ENCODE results near the gene CCDC51.
"Not testable (repeated sequence)": the region's sequence is repeated elsewhere in the genome, so short reads cannot be mapped to it uniquely, and the experiment has no call there.

Gene CCDC51

GRCh38 chr3:48405971-48406370 is 33.9 kb downstream of the CCDC51 start:
- no peak for DNase-seq (ENCODE audit: low read depth)

DNA sequence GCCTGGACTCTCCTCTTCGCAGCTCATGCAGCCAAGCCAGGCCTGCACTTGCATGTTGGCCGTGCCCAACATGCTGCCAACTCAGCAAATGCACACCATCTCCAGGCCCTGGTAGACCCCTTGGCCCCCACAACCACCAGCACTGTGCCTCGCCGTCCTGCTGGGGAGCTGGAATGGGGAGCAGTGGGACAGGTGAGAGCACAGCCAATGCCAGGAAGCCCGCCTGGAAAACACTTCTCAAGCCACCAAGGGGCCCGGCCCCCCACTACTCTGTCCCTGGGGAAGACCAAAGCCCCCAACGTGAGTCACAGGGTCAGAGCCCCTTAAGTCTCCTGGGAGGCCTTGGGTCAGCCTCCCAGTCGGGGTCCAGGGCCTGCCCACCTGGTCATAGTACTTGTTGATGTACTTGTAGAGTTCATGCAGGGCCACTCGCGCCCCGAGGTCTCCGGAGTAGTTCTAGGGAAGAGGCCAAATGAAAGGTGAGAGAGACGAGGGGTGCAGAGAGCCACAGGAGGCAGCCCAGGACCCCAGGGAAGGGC is 34.5 kb downstream of the CCDC51 start:
- DNase-seq (ENCODE audit: low read depth), result no peak

DNA sequence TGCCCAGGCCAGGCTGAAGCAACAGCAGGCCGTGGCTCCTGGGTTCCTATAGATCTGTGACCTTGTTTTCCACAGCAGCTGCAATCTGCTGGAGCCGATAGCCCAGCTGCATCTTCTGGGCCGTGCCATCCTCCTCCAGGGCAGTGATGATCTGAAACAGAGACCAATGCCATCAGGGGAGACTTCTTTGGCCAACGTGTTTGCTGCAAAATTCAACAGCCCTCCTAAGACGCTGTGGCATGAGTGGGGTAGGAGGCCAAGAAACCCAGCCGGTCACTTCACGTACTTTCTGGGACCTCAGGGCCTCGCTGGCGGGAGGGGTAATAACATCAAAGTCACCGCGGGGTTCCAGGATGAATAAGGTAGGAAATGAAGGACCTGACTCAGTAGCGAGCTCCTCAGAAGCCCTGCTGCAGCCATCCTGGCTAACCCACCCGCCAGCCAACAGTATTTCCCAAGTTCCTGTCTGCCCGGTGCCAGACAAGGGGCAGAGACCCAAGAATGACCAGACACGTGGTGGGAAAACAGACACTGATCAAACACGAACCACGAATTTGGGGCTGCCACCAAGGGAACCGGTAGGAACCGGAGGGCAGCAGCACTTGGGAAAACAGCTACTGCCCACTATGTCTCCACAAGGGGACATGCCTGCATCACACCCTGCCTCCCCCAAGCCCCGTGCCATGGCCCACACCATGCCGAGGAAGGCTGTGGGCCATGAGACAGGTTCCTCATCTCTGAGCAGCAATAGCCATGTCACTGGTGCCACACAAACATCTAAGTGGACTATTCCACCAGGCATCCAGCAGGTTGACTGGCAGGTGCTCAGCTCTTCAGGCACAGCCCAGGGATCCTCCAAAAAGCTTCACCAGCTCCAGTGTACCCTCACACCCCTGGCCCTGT is 35.2 kb downstream of the CCDC51 start:
- DNase-seq (ENCODE audit: low read depth), result no peak

- no peak for DNase-seq (ENCODE audit: low read depth)
These were observed 36.1 kb downstream of the CCDC51 start for GRCh38 chr3:48403533-48404439.

DNA sequence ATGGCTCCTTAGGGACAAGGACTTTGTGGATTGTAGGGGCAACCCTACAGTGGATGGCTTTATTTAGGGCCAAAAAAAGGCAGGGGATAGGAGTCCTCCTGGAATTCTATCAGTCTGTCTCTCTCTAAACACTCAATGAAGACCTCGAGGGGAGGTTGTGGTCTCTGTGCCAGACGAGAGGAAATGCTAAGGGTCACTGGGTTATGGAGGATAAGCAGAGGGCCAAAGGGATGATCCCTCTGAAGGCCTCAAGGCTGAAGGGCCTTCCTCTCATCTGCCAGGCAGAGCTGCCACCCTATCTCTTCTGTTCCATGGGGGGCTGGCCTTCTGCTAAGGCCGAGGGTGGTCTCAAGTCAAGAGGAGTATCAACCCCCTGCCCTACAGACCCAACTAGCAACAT is 37.0 kb downstream of the CCDC51 start:
- no peak for DNase-seq (ENCODE audit: low read depth)

DNA sequence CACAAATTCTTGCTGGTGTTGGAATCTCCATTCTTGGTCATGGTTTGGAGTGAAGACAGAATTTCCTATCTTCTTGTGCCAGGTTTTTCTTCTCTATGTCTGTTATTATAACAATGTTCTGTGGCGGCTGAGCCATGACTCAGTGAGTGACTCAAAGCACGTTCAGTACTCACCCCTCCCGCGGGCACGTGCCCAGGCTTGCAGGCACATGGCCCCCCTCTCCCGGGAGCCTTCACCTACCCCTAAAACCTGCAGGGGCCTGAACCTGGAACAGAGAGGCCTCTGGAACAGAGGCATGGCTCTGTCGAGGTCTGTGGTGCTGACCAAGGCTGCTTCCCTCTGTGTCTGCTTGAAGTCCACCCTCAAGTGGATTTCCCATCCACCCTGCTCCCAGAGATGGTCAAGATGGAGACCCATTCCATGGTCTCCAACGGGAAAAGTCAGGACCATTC is 37.6 kb downstream of the CCDC51 start:
- no peak for DNase-seq (ENCODE audit: low read depth)

DNA sequence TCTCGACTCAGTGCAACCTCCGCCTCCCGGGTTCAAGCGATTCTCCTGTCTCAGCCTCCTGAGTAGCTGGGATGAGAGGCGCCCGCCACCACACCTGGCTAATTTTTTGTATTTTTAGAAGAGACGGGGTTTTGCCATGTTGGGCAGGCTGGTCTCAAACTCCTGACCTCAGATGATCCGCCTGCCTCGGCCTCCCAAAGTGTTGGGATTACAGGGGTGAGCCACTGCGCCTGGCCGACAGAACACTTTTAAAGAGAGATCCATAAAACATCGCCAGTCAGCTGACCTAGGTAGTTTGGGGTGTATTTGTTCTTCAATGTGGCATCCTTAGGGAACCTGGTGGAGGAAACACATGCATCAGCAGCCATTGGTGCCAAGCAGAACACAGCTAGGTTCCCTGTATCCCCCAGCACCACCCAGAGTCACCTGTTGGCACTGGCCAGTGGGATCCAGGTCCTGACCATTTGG is 38.5 kb downstream of the CCDC51 start:
- DNase-seq (ENCODE audit: low read depth), result not testable (repeated sequence)

GRCh38 chr3:48400824-48401433 is 39.0 kb downstream of the CCDC51 start:
- DNase-seq (ENCODE audit: low read depth), result peak; percentile 46

GRCh38 chr3:48399387-48400172 is 40.3 kb downstream of the CCDC51 start:
- DNase-seq (ENCODE audit: low read depth), result no peak

GRCh38 chr3:48398701-48399386 is 41.1 kb downstream of the CCDC51 start:
- no peak for DNase-seq (ENCODE audit: low read depth)

DNA sequence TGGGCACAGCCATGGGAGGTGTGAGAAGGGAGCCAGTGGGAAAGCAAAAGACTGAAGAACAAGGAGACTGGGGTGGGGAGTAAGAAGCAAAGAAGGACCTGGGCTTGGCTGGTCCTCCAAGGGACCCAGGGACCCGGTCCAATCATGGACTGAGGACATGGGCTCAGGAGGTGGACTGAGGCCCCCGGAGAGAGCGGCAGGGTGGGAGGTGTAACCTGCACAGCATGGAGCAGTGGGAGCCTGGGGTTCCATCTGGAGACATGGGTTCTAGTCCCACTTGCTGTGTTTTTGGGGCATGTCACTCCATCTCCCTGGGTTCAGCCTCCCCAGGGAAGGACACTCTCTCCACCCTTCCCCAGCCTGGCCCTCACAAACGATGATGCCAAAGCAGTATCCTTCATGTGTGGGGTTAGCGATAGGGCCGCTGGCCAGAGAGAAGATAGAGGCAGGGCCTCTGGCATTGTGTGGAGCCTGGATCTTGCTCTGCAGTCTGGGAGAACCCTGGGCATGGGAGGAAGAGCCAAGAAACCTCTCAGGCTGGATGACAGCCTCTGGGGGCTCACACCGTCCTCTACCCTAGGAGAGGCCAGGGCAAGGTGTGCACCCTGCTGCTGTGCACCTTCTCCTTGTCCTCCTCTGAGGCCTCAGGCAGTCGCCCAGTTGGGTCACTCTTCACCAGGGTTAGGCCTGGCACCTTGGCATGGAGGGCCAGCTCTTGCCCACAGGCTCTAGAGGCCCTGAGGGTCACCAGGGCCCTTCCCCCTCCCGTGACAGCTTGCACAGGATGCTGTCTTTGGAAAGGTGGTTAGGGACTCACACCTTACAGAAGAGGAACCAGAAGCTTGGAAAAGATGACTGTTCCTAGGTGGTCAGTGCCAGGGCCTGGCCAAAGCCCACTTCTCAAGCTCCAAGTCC is 41.9 kb downstream of the CCDC51 start:
- DNase-seq (ENCODE audit: low read depth), result no peak

GRCh38 chr3:48395714-48396113 is 44.2 kb downstream of the CCDC51 start:
- no peak for DNase-seq (ENCODE audit: low read depth)

- DNase-seq (ENCODE audit: low read depth), result no peak
These were observed 45.5 kb downstream of the CCDC51 start for GRCh38 chr3:48394391-48394790.

GRCh38 chr3:48388966-48389365 is 51.0 kb downstream of the CCDC51 start:
- no peak for DNase-seq (ENCODE audit: low read depth)

GRCh38 chr3:48387634-48388033 is 52.3 kb downstream of the CCDC51 start:
- no peak for DNase-seq (ENCODE audit: low read depth)

Measured in activated gamma-delta T cell treated with anti-CD3 and anti-CD28 coated beads, Interleukin-2, amount 50 U/mL, for 16 hours (primary cell).